H9 (cell line): ENCODE results near the gene RPIA. TPM values are rescaled to one million over a fixed set of nuclear protein-coding genes. Genes with fewer than 3 reads are reported as not detected.
"Not testable (repeated sequence)": the region's sequence is repeated elsewhere in the genome, so short reads cannot be mapped to it uniquely, and the experiment has no call there.

Source experiments
- DNase-seq: peaks from one replicate; pipeline ENCODE4 v3.0.0-alpha.2; 2017
- H2AFZ ChIP-seq: one replicate; pipeline ENCODE4 v1.6.1; 2013; ENCODE audit warnings: mild to moderate bottlenecking, low read length, control low read depth, moderate library complexity
- H2AK5ac ChIP-seq: 2 replicates; pipeline ENCODE4 v1.6.1; 2013; ENCODE audit warnings: low read length, control low read depth, mixed read lengths; ENCODE audit not compliant: insufficient read length
- H2BK120ac ChIP-seq: one replicate; pipeline ENCODE4 v1.6.1; 2013; ENCODE audit warnings: low read depth, mild to moderate bottlenecking, low read length, control low read depth, inconsistent platforms; ENCODE audit not compliant: poor library complexity, severe bottlenecking
- H2BK12ac ChIP-seq: 2 replicates; pipeline ENCODE4 v1.6.1; 2013; ENCODE audit warnings: low read length, control low read depth, mixed read lengths, low read depth; ENCODE audit not compliant: insufficient read length
- H2BK15ac ChIP-seq: 2 replicates; pipeline ENCODE4 v1.6.1; 2013; ENCODE audit warnings: low read depth, low read length, control low read depth
- H2BK20ac ChIP-seq: one replicate; pipeline ENCODE4 v1.6.1; 2013; ENCODE audit warnings: low read depth, mild to moderate bottlenecking, low read length, control low read depth, inconsistent platforms; ENCODE audit not compliant: poor library complexity, severe bottlenecking
- H2BK5ac ChIP-seq: 2 replicates; pipeline ENCODE4 v1.6.1; 2013; ENCODE audit warnings: low read length, control low read depth, mixed read lengths; ENCODE audit not compliant: insufficient read length
- H3K14ac ChIP-seq: 2 replicates; pipeline ENCODE4 v1.6.1; 2013; ENCODE audit warnings: low read length, control low read depth; ENCODE audit not compliant: insufficient read depth
- H3K18ac ChIP-seq: 2 replicates; pipeline ENCODE4 v1.6.1; 2013; ENCODE audit warnings: low read depth, mild to moderate bottlenecking, mixed read lengths, low read length, control low read depth; ENCODE audit not compliant: insufficient read length
- H3K23ac ChIP-seq: 2 replicates; pipeline ENCODE4 v1.6.1; 2013; ENCODE audit warnings: low read length, control low read depth, mixed read lengths, low read depth; ENCODE audit not compliant: insufficient read length
- H3K23me2 ChIP-seq: 2 replicates; pipeline ENCODE4 v1.6.1; 2013; ENCODE audit warnings: low read depth, mild to moderate bottlenecking, mixed read lengths, low read length, control low read depth; ENCODE audit not compliant: insufficient read length, poor library complexity, severe bottlenecking
- H3K27ac ChIP-seq: 2 replicates; pipeline ENCODE4 v1.5.1; 2013; ENCODE audit warnings: low read length, control low read depth, mixed read lengths, low read depth; ENCODE audit not compliant: insufficient read length
- H3K27me3 ChIP-seq: 2 replicates; pipeline ENCODE4 v1.6.1; 2013; ENCODE audit warnings: low read length, control low read depth, inconsistent platforms; ENCODE audit not compliant: insufficient read depth
- H3K4ac ChIP-seq: 2 replicates; pipeline ENCODE4 v1.6.1; 2013; ENCODE audit warnings: low read depth, mild to moderate bottlenecking, control low read depth, inconsistent platforms, low read length, moderate library complexity
- H3K4me1 ChIP-seq: 2 replicates; pipeline ENCODE4 v1.6.1; 2013; ENCODE audit warnings: low read length, control low read depth, inconsistent platforms; ENCODE audit not compliant: insufficient read depth
- H3K4me2 ChIP-seq: 2 replicates; pipeline ENCODE4 v1.6.1; 2013; ENCODE audit warnings: low read length, control low read depth, mixed read lengths; ENCODE audit not compliant: insufficient read length, insufficient read depth
- H3K56ac ChIP-seq: 2 replicates; pipeline ENCODE4 v1.6.1; 2013; ENCODE audit warnings: low read depth, mild to moderate bottlenecking, mixed read lengths, low read length, control low read depth; ENCODE audit not compliant: insufficient read length
- H3K79me1 ChIP-seq: 2 replicates; pipeline ENCODE4 v1.6.1; 2013; ENCODE audit warnings: low read depth, mild to moderate bottlenecking, moderate library complexity, low read length, control low read depth, inconsistent platforms; ENCODE audit not compliant: insufficient read depth, poor library complexity, severe bottlenecking
- H3K79me2 ChIP-seq: 2 replicates; pipeline ENCODE4 v1.6.1; 2013; ENCODE audit warnings: low read length, control low read depth, inconsistent platforms; ENCODE audit not compliant: insufficient read depth
- H3K9ac ChIP-seq: 2 replicates; pipeline ENCODE4 v1.6.1; 2013; ENCODE audit warnings: low read length, control low read depth, mixed read lengths; ENCODE audit not compliant: insufficient read length; ENCODE audit errors: extremely low read depth
- H3K9me3 ChIP-seq: one replicate; pipeline ENCODE4 v1.6.1; 2013; ENCODE audit warnings: low read depth, low read length, inconsistent platforms; ENCODE audit not compliant: control insufficient read depth
- H3T11ph ChIP-seq: one replicate; pipeline ENCODE4 v1.6.1; 2013; ENCODE audit warnings: mild to moderate bottlenecking, low read length, control low read depth, inconsistent platforms
- H4K20me1 ChIP-seq: one replicate; pipeline ENCODE4 v1.6.1; 2013; ENCODE audit not compliant: control insufficient read depth, insufficient read length, insufficient read depth
- H4K5ac ChIP-seq: 2 replicates; pipeline ENCODE4 v1.6.1; 2013; ENCODE audit warnings: low read depth, mild to moderate bottlenecking, mixed read lengths, low read length, control low read depth; ENCODE audit not compliant: insufficient read length
- H4K8ac ChIP-seq: replicated peaks from 2 replicates; pipeline ENCODE4 v1.6.1; 2013; ENCODE audit warnings: low read length, control low read depth, mixed read lengths, low read depth; ENCODE audit not compliant: insufficient read length
- H4K91ac ChIP-seq: 2 replicates; pipeline ENCODE4 v1.6.1; 2013; ENCODE audit warnings: low read depth, mild to moderate bottlenecking, moderate library complexity, mixed read lengths, low read length, control low read depth; ENCODE audit not compliant: insufficient read length
- H3K27ac Mint-ChIP-seq, 3 experiments: 2 replicates in 2 of 3; 3 replicates in 1 of 3; pipeline ENCODE4 v1.8.0; 2020 to 2021; ENCODE audit warnings: mixed read lengths in 3 of 3, mild to moderate bottlenecking in 1 of 3, moderate library complexity in 1 of 3
- H3K27me3 Mint-ChIP-seq: 2 replicates; pipeline ENCODE4 v1.8.0; 2021; ENCODE audit warnings: low read depth, mild to moderate bottlenecking, moderate library complexity, mixed read lengths
- H3K36me3 Mint-ChIP-seq, 3 experiments: 2 replicates in 2 of 3; 3 replicates in 1 of 3; pipeline ENCODE4 v1.8.0; 2020 to 2021; ENCODE audit warnings: low read depth in 3 of 3, mixed read lengths in 3 of 3; ENCODE audit not compliant: insufficient read depth in 1 of 3
- H3K4me1 Mint-ChIP-seq, 2 experiments: 2 replicates each; pipeline ENCODE4 v1.8.0; 2020; ENCODE audit warnings: mixed read lengths in 2 of 2
- H3K4me3 Mint-ChIP-seq, 2 experiments: 2 replicates in 1 of 2; 3 replicates in 1 of 2; pipeline ENCODE4 v1.8.0; 2020 to 2021; ENCODE audit warnings: mild to moderate bottlenecking in 2 of 2, mixed read lengths in 2 of 2, moderate library complexity in 1 of 2
- H3K9me3 Mint-ChIP-seq, 2 experiments: 2 replicates in 1 of 2; 3 replicates in 1 of 2; pipeline ENCODE4 v1.8.0; 2020; ENCODE audit warnings: mild to moderate bottlenecking in 2 of 2, mixed read lengths in 2 of 2, moderate library complexity in 1 of 2
- WGBS: extraction: QIAGEN DNeasy Blood & Tissue Kit; methylation state at CpG from one replicate; pipeline ENCODE4 v1.1.7; 2013; ENCODE audit warnings: missing lambda C conversion rate, low lambda C conversion rate, mixed read lengths; ENCODE audit not compliant: insufficient read length; ENCODE audit errors: extremely low coverage; 5-methylcytosine and 5-hydroxymethylcytosine counted together
- total RNA-seq: library from RNA; stranded (reverse); gene quantifications from 2 replicates; pipeline ENCODE4 v1.2.1, GENCODE V29; 2021

RPIA gene
- total RNA-seq, 1 experiment from 2014 or later = 18.6 TPM

GRCh38 chr2:88796523-88796922, 105.0 kb downstream of the RPIA start:
- not testable (repeated sequence) for DNase-seq, H3K18ac ChIP-seq, H2BK5ac ChIP-seq, H3K4ac ChIP-seq, H3K9me3 ChIP-seq, H3K4me1 ChIP-seq, H2BK20ac ChIP-seq, H3K23me2 ChIP-seq, H3K27ac ChIP-seq, H3K27ac Mint-ChIP-seq, H3K27me3 ChIP-seq, H4K20me1 ChIP-seq, H2AK5ac ChIP-seq, H3K4me1 Mint-ChIP-seq, H3K79me1 ChIP-seq, H3K27me3 Mint-ChIP-seq, H3T11ph ChIP-seq, H3K56ac ChIP-seq, H3K23ac ChIP-seq, H3K9ac ChIP-seq, H2BK15ac ChIP-seq, H2BK12ac ChIP-seq, H3K79me2 ChIP-seq, H4K5ac ChIP-seq, H4K91ac ChIP-seq, H3K4me2 ChIP-seq, H3K4me3 Mint-ChIP-seq, H2BK120ac ChIP-seq, H4K8ac ChIP-seq, H2AFZ ChIP-seq, H3K14ac ChIP-seq
- peaks cover 21 to 51% of the 10 kb centered on the region in 2 experiments for H3K9me3 Mint-ChIP-seq
- peaks cover 0 to 10% (median 0%) of the 10 kb centered on the region in 3 experiments; a peak in 4 of 7 replicates for H3K36me3 Mint-ChIP-seq
- no CpG with 5 or more reads among the region's 1 CpG for WGBS

GRCh38 chr2:88797164-88797563, 105.7 kb downstream of the RPIA start:
- not testable (repeated sequence) for H3K23ac ChIP-seq, H4K20me1 ChIP-seq, H2BK120ac ChIP-seq, H2BK20ac ChIP-seq, H2BK12ac ChIP-seq, H4K8ac ChIP-seq, H4K91ac ChIP-seq, H3K27me3 ChIP-seq, H2AFZ ChIP-seq, H3K18ac ChIP-seq, H2AK5ac ChIP-seq, H3K79me2 ChIP-seq, H3K27ac Mint-ChIP-seq, H3T11ph ChIP-seq, H3K27ac ChIP-seq, H3K4me1 ChIP-seq, H3K4ac ChIP-seq, H2BK15ac ChIP-seq, H3K14ac ChIP-seq, DNase-seq, H3K4me3 Mint-ChIP-seq, H2BK5ac ChIP-seq, H3K4me1 Mint-ChIP-seq, H3K9ac ChIP-seq, H3K9me3 ChIP-seq, H4K5ac ChIP-seq, H3K23me2 ChIP-seq, H3K79me1 ChIP-seq, H3K56ac ChIP-seq, H3K4me2 ChIP-seq, H3K27me3 Mint-ChIP-seq
- peaks cover 0 to 13% (median 0%) of the 10 kb centered on the region in 3 experiments; a peak in 3 of 7 replicates for H3K36me3 Mint-ChIP-seq
- H3K9me3 Mint-ChIP-seq = peaks cover 23 to 52% of the 10 kb centered on the region in 2 experiments
- no CpG with 5 or more reads among the region's 1 CpG for WGBS
